H9 (cell line): Measurements from ENCODE around the gene MICAL2. TPM values are rescaled to one million over a fixed set of nuclear protein-coding genes. Genes with fewer than 3 reads are reported as not detected.

ENCODE experiments used
- DNase-seq: peaks from one replicate; pipeline ENCODE4 v3.0.0-alpha.2; 2017
- H2AFZ ChIP-seq: one replicate; pipeline ENCODE4 v1.6.1; 2013; ENCODE audit warnings: mild to moderate bottlenecking, low read length, control low read depth, moderate library complexity
- H2AK5ac ChIP-seq: 2 replicates; pipeline ENCODE4 v1.6.1; 2013; ENCODE audit warnings: low read length, control low read depth, mixed read lengths; ENCODE audit not compliant: insufficient read length
- H2BK120ac ChIP-seq: one replicate; pipeline ENCODE4 v1.6.1; 2013; ENCODE audit warnings: low read depth, mild to moderate bottlenecking, low read length, control low read depth, inconsistent platforms; ENCODE audit not compliant: poor library complexity, severe bottlenecking
- H2BK12ac ChIP-seq: 2 replicates; pipeline ENCODE4 v1.6.1; 2013; ENCODE audit warnings: low read length, control low read depth, mixed read lengths, low read depth; ENCODE audit not compliant: insufficient read length
- H2BK15ac ChIP-seq: 2 replicates; pipeline ENCODE4 v1.6.1; 2013; ENCODE audit warnings: low read depth, low read length, control low read depth
- H2BK20ac ChIP-seq: one replicate; pipeline ENCODE4 v1.6.1; 2013; ENCODE audit warnings: low read depth, mild to moderate bottlenecking, low read length, control low read depth, inconsistent platforms; ENCODE audit not compliant: poor library complexity, severe bottlenecking
- H2BK5ac ChIP-seq: 2 replicates; pipeline ENCODE4 v1.6.1; 2013; ENCODE audit warnings: low read length, control low read depth, mixed read lengths; ENCODE audit not compliant: insufficient read length
- H3K14ac ChIP-seq: 2 replicates; pipeline ENCODE4 v1.6.1; 2013; ENCODE audit warnings: low read length, control low read depth; ENCODE audit not compliant: insufficient read depth
- H3K18ac ChIP-seq: 2 replicates; pipeline ENCODE4 v1.6.1; 2013; ENCODE audit warnings: low read depth, mild to moderate bottlenecking, mixed read lengths, low read length, control low read depth; ENCODE audit not compliant: insufficient read length
- H3K23ac ChIP-seq: 2 replicates; pipeline ENCODE4 v1.6.1; 2013; ENCODE audit warnings: low read length, control low read depth, mixed read lengths, low read depth; ENCODE audit not compliant: insufficient read length
- H3K23me2 ChIP-seq: 2 replicates; pipeline ENCODE4 v1.6.1; 2013; ENCODE audit warnings: low read depth, mild to moderate bottlenecking, mixed read lengths, low read length, control low read depth; ENCODE audit not compliant: insufficient read length, poor library complexity, severe bottlenecking
- H3K27ac ChIP-seq: 2 replicates; pipeline ENCODE4 v1.5.1; 2013; ENCODE audit warnings: low read length, control low read depth, mixed read lengths, low read depth; ENCODE audit not compliant: insufficient read length
- H3K27me3 ChIP-seq: 2 replicates; pipeline ENCODE4 v1.6.1; 2013; ENCODE audit warnings: low read length, control low read depth, inconsistent platforms; ENCODE audit not compliant: insufficient read depth
- H3K4ac ChIP-seq: 2 replicates; pipeline ENCODE4 v1.6.1; 2013; ENCODE audit warnings: low read depth, mild to moderate bottlenecking, control low read depth, inconsistent platforms, low read length, moderate library complexity
- H3K4me1 ChIP-seq: 2 replicates; pipeline ENCODE4 v1.6.1; 2013; ENCODE audit warnings: low read length, control low read depth, inconsistent platforms; ENCODE audit not compliant: insufficient read depth
- H3K4me2 ChIP-seq: 2 replicates; pipeline ENCODE4 v1.6.1; 2013; ENCODE audit warnings: low read length, control low read depth, mixed read lengths; ENCODE audit not compliant: insufficient read length, insufficient read depth
- H3K56ac ChIP-seq: 2 replicates; pipeline ENCODE4 v1.6.1; 2013; ENCODE audit warnings: low read depth, mild to moderate bottlenecking, mixed read lengths, low read length, control low read depth; ENCODE audit not compliant: insufficient read length
- H3K79me1 ChIP-seq: 2 replicates; pipeline ENCODE4 v1.6.1; 2013; ENCODE audit warnings: low read depth, mild to moderate bottlenecking, moderate library complexity, low read length, control low read depth, inconsistent platforms; ENCODE audit not compliant: insufficient read depth, poor library complexity, severe bottlenecking
- H3K79me2 ChIP-seq: 2 replicates; pipeline ENCODE4 v1.6.1; 2013; ENCODE audit warnings: low read length, control low read depth, inconsistent platforms; ENCODE audit not compliant: insufficient read depth
- H3K9ac ChIP-seq: 2 replicates; pipeline ENCODE4 v1.6.1; 2013; ENCODE audit warnings: low read length, control low read depth, mixed read lengths; ENCODE audit not compliant: insufficient read length; ENCODE audit errors: extremely low read depth
- H3K9me3 ChIP-seq: one replicate; pipeline ENCODE4 v1.6.1; 2013; ENCODE audit warnings: low read depth, low read length, inconsistent platforms; ENCODE audit not compliant: control insufficient read depth
- H3T11ph ChIP-seq: one replicate; pipeline ENCODE4 v1.6.1; 2013; ENCODE audit warnings: mild to moderate bottlenecking, low read length, control low read depth, inconsistent platforms
- H4K20me1 ChIP-seq: one replicate; pipeline ENCODE4 v1.6.1; 2013; ENCODE audit not compliant: control insufficient read depth, insufficient read length, insufficient read depth
- H4K5ac ChIP-seq: 2 replicates; pipeline ENCODE4 v1.6.1; 2013; ENCODE audit warnings: low read depth, mild to moderate bottlenecking, mixed read lengths, low read length, control low read depth; ENCODE audit not compliant: insufficient read length
- H4K8ac ChIP-seq: replicated peaks from 2 replicates; pipeline ENCODE4 v1.6.1; 2013; ENCODE audit warnings: low read length, control low read depth, mixed read lengths, low read depth; ENCODE audit not compliant: insufficient read length
- H4K91ac ChIP-seq: 2 replicates; pipeline ENCODE4 v1.6.1; 2013; ENCODE audit warnings: low read depth, mild to moderate bottlenecking, moderate library complexity, mixed read lengths, low read length, control low read depth; ENCODE audit not compliant: insufficient read length
- H3K27ac Mint-ChIP-seq, 3 experiments: 2 replicates in 2 of 3; 3 replicates in 1 of 3; pipeline ENCODE4 v1.8.0; 2020 to 2021; ENCODE audit warnings: mixed read lengths in 3 of 3, mild to moderate bottlenecking in 1 of 3, moderate library complexity in 1 of 3
- H3K27me3 Mint-ChIP-seq: 2 replicates; pipeline ENCODE4 v1.8.0; 2021; ENCODE audit warnings: low read depth, mild to moderate bottlenecking, moderate library complexity, mixed read lengths
- H3K36me3 Mint-ChIP-seq, 3 experiments: 2 replicates in 2 of 3; 3 replicates in 1 of 3; pipeline ENCODE4 v1.8.0; 2020 to 2021; ENCODE audit warnings: low read depth in 3 of 3, mixed read lengths in 3 of 3; ENCODE audit not compliant: insufficient read depth in 1 of 3
- H3K4me1 Mint-ChIP-seq, 2 experiments: 2 replicates each; pipeline ENCODE4 v1.8.0; 2020; ENCODE audit warnings: mixed read lengths in 2 of 2
- H3K4me3 Mint-ChIP-seq, 2 experiments: 2 replicates in 1 of 2; 3 replicates in 1 of 2; pipeline ENCODE4 v1.8.0; 2020 to 2021; ENCODE audit warnings: mild to moderate bottlenecking in 2 of 2, mixed read lengths in 2 of 2, moderate library complexity in 1 of 2
- H3K9me3 Mint-ChIP-seq, 2 experiments: 2 replicates in 1 of 2; 3 replicates in 1 of 2; pipeline ENCODE4 v1.8.0; 2020; ENCODE audit warnings: mild to moderate bottlenecking in 2 of 2, mixed read lengths in 2 of 2, moderate library complexity in 1 of 2
- WGBS: extraction: QIAGEN DNeasy Blood & Tissue Kit; methylation state at CpG from one replicate; pipeline ENCODE4 v1.1.7; 2013; ENCODE audit warnings: missing lambda C conversion rate, low lambda C conversion rate, mixed read lengths; ENCODE audit not compliant: insufficient read length; ENCODE audit errors: extremely low coverage; 5-methylcytosine and 5-hydroxymethylcytosine counted together
- total RNA-seq: library from RNA; stranded (reverse); gene quantifications from 2 replicates; pipeline ENCODE4 v1.2.1, GENCODE V29; 2021
- TF ChIP-seq, protein P1 (sequence below): fragments of 200-600 bp; sonication (generic); conservative IDR thresholded peaks from 3 replicates; pipeline ENCODE4 v1.8.0; 2021; ENCODE audit warnings: antibody characterized with exemption, mild to moderate bottlenecking

MICAL2 gene
- total RNA-seq, 1 experiment from 2014 or later, result 4.7 TPM

- H2BK12ac ChIP-seq, result no peak overlapping the region
- Mint-ChIP-seq H3K27me3 (no peaks in the 10 kb centered on the region), H3K4me3 (no peak overlapping the region), H3K36me3 (no peaks in the 10 kb centered on the region), H3K4me1 (peaks cover 0 to 7% of the 10 kb centered on the region in 2 experiments), H3K9me3 (no peaks in the 10 kb centered on the region; a peak in 1 of 5 replicates), H3K27ac (no peak overlapping the region)
- H4K91ac ChIP-seq, result no peak overlapping the region
- no peak overlapping the region for H3K56ac ChIP-seq
- H2BK5ac ChIP-seq, result no peak overlapping the region
- H4K20me1 ChIP-seq, result no peaks in the 10 kb centered on the region
- H3K27ac ChIP-seq, result no peak overlapping the region
- H3K79me2 ChIP-seq, result no peaks in the 10 kb centered on the region
- H4K5ac ChIP-seq, result no peak overlapping the region
- H4K8ac ChIP-seq, result no peak overlapping the region
- no peaks in the 10 kb centered on the region for H3K27me3 ChIP-seq
- TF ChIP-seq, protein P1, sequence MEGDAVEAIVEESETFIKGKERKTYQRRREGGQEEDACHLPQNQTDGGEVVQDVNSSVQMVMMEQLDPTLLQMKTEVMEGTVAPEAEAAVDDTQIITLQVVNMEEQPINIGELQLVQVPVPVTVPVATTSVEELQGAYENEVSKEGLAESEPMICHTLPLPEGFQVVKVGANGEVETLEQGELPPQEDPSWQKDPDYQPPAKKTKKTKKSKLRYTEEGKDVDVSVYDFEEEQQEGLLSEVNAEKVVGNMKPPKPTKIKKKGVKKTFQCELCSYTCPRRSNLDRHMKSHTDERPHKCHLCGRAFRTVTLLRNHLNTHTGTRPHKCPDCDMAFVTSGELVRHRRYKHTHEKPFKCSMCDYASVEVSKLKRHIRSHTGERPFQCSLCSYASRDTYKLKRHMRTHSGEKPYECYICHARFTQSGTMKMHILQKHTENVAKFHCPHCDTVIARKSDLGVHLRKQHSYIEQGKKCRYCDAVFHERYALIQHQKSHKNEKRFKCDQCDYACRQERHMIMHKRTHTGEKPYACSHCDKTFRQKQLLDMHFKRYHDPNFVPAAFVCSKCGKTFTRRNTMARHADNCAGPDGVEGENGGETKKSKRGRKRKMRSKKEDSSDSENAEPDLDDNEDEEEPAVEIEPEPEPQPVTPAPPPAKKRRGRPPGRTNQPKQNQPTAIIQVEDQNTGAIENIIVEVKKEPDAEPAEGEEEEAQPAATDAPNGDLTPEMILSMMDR, result no peak
- no peak overlapping the region for H2BK15ac ChIP-seq
- H3K23me2 ChIP-seq, result no peaks in the 10 kb centered on the region
- no peak overlapping the region for H3K4me2 ChIP-seq
- H3K9me3 ChIP-seq, result no peaks in the 10 kb centered on the region
- H3K4ac ChIP-seq, result no peak overlapping the region
- H3T11ph ChIP-seq, result no peak overlapping the region
- no peak overlapping the region for H2BK120ac ChIP-seq
- no peak overlapping the region for H2BK20ac ChIP-seq
- no peak overlapping the region for H3K14ac ChIP-seq
- no peak overlapping the region for H2AK5ac ChIP-seq
- no peak overlapping the region for H3K18ac ChIP-seq
- no peaks in the 10 kb centered on the region for H3K79me1 ChIP-seq
- WGBS, result no CpG with 5 or more reads among the region's 1 CpG
- no peak for DNase-seq
- no peak overlapping the region for H3K9ac ChIP-seq
- no peaks in the 10 kb centered on the region for H3K4me1 ChIP-seq
- no peak overlapping the region for H2AFZ ChIP-seq
- no peak overlapping the region for H3K23ac ChIP-seq
Measured at GRCh38 chr11:12266132-12266531, 155.7 kb downstream of the MICAL2 start.
